HEK293 (cell line): Measurements from ENCODE around the gene ARHGEF28.

ENCODE experiments used
- CTCF ChIA-PET: fragments of 350-600 bp; formaldehyde crosslinking; extraction: SDS; loops from one replicate; lab custom pipeline; 2021; ENCODE audit warnings: antibody characterized with exemption; lab: Yijun Ruan, JAX
- POLR2A ChIA-PET: fragments of 300-600 bp; formaldehyde crosslinking; extraction: SDS; loops from one replicate; lab custom pipeline; 2020; ENCODE audit warnings: antibody characterized with exemption, inconsistent platforms; lab: Yijun Ruan, JAX
- H3K27ac ChIP-seq: fragments of 200-500 bp; sonication (Bioruptor generic); 2 replicates; pipeline ENCODE4 v1.5.1; 2014; ENCODE audit warnings: low read depth, low read length, control low read depth, inconsistent platforms; ENCODE audit errors: extremely low read depth
- H3K36me3 ChIP-seq, 2 experiments: fragments of 200-500 bp in 1 of 2; sonication (Bioruptor generic) in 1 of 2; 1 replicate in 1 of 2; 2 replicates in 1 of 2; pipeline ENCODE4 v1.5.1; 2014 to 2017; ENCODE audit warnings: inconsistent platforms in 2 of 2, low read length in 2 of 2; ENCODE audit not compliant: control insufficient read depth in 2 of 2, insufficient read depth in 1 of 2
- H3K4me1 ChIP-seq: fragments of 200-500 bp; sonication (Bioruptor generic); 2 replicates; pipeline ENCODE4 v1.5.1; 2014; ENCODE audit warnings: mild to moderate bottlenecking, low read length, inconsistent platforms; ENCODE audit not compliant: control insufficient read depth, insufficient read depth
- H3K4me3 ChIP-seq: 2 replicates; pipeline ENCODE4 v1.5.1; 2011; ENCODE audit warnings: low read depth, mild to moderate bottlenecking, control low read depth, low read length, moderate library complexity
- H3K9me3 ChIP-seq: fragments of 200-500 bp; sonication (Bioruptor generic); 2 replicates; pipeline ENCODE4 v1.5.1; 2014; ENCODE audit warnings: low read depth, low read length, inconsistent platforms; ENCODE audit not compliant: control insufficient read depth, insufficient read depth
- CTCF ChIP-seq: fragments of 450-650 bp; formaldehyde crosslinking; IDR thresholded peaks from 2 replicates; pipeline ENCODE4 v1.5.1; 2016; ENCODE audit warnings: missing biosample characterization, missing genetic modification characterization
- EGR2 ChIP-seq: fragments of 450-650 bp; formaldehyde crosslinking; IDR thresholded peaks from 2 replicates; pipeline ENCODE4 v1.5.1; 2016; ENCODE audit warnings: low read depth, missing biosample characterization, missing genetic modification characterization
- KLF1 ChIP-seq: fragments of 450-650 bp; formaldehyde crosslinking; IDR thresholded peaks from 2 replicates; pipeline ENCODE4 v1.5.1; 2016; ENCODE audit warnings: missing biosample characterization, missing genetic modification characterization
- PBX3 ChIP-seq: sonication (generic); formaldehyde crosslinking; IDR thresholded peaks from 2 replicates; pipeline ENCODE4 v1.8.1; 2022; ENCODE audit warnings: mild to moderate bottlenecking, moderate library complexity, missing genetic modification reagents
- ZBTB20 ChIP-seq: fragments of 450-650 bp; formaldehyde crosslinking; IDR thresholded peaks from 2 replicates; pipeline ENCODE4 v1.5.1; 2016; ENCODE audit warnings: missing biosample characterization, missing genetic modification characterization
- ZBTB8A ChIP-seq: fragments of 450-650 bp; formaldehyde crosslinking; IDR thresholded peaks from 2 replicates; pipeline ENCODE4 v1.5.1; 2016; ENCODE audit warnings: missing biosample characterization, missing genetic modification characterization
- ZNF155 ChIP-seq: fragments of 450-650 bp; formaldehyde crosslinking; IDR thresholded peaks from 2 replicates; pipeline ENCODE4 v1.5.1; 2016; ENCODE audit warnings: missing biosample characterization, missing genetic modification characterization
- ZNF19 ChIP-seq: fragments of 450-650 bp; formaldehyde crosslinking; IDR thresholded peaks from 2 replicates; pipeline ENCODE4; 2016; ENCODE audit warnings: missing biosample characterization, missing genetic modification characterization, low read depth
- ZNF280C ChIP-seq: fragments of 450-650 bp; formaldehyde crosslinking; IDR thresholded peaks from 2 replicates; pipeline ENCODE4 v1.5.1; 2016; ENCODE audit warnings: missing biosample characterization, missing genetic modification characterization
- ZNF513 ChIP-seq: fragments of 450-650 bp; IDR thresholded peaks from 2 replicates; pipeline ENCODE4 v1.5.1; 2018; ENCODE audit warnings: missing biosample characterization, missing genetic modification characterization
- ZNF549 ChIP-seq: fragments of 450-650 bp; IDR thresholded peaks from 2 replicates; pipeline ENCODE4 v1.5.1; 2018; ENCODE audit warnings: missing biosample characterization, missing genetic modification characterization, mild to moderate bottlenecking, inconsistent platforms, moderate library complexity
- ZNF571 ChIP-seq: fragments of 450-650 bp; formaldehyde crosslinking; IDR thresholded peaks from 2 replicates; pipeline ENCODE4 v1.5.0; 2017; ENCODE audit warnings: missing biosample characterization, missing genetic modification characterization
- ZNF654 ChIP-seq: fragments of 450-650 bp; formaldehyde crosslinking; IDR thresholded peaks from 2 replicates; pipeline ENCODE4 v1.5.1; 2016; ENCODE audit warnings: low read depth, missing biosample characterization, missing genetic modification characterization
- TF ChIP-seq, protein P1 (sequence below): fragments of 450-650 bp; formaldehyde crosslinking; IDR thresholded peaks from 2 replicates; pipeline ENCODE4 v1.5.1; 2016; ENCODE audit warnings: missing biosample characterization, missing genetic modification characterization
- TF ChIP-seq, protein P2 (sequence below): fragments of 450-650 bp; formaldehyde crosslinking; IDR thresholded peaks from 2 replicates; pipeline ENCODE4 v1.5.1; 2016; ENCODE audit warnings: missing biosample characterization, missing genetic modification characterization

ARHGEF28 gene

DNA sequence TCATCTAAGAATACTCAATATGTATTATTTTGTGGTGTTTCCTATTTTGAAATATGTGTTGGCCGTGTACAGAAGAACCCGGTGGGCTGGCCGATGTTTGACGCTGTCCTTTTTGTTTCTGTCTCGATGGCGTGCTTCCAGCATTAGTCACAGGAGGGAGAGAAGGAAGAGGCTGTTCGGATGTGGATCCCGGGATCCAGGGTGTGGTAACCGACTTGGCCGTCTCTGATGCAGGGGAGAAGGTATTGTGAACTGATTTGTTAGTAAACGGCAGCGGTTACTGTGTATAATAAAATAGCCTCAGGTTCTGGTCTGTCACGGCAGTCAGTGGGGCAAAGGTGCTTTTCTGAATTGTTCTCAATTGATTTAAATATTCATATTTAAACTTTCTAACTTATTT lies 275.0 kb downstream of the ARHGEF28 start (continued):
- TF ChIP-seq ZNF513 (no peak), ZNF155 (tag by site-specific recombination) (no peak), ZNF571 (tag by site-specific recombination) (no peak), ZBTB20 (tag by site-specific recombination) (no peak), PBX3 (CRISPR knock-in tag) (no peak), ZNF549 (tag by site-specific recombination) (no peak), EGR2 (tag by site-specific recombination) (no peak)
- TF ChIP-seq, protein P1, sequence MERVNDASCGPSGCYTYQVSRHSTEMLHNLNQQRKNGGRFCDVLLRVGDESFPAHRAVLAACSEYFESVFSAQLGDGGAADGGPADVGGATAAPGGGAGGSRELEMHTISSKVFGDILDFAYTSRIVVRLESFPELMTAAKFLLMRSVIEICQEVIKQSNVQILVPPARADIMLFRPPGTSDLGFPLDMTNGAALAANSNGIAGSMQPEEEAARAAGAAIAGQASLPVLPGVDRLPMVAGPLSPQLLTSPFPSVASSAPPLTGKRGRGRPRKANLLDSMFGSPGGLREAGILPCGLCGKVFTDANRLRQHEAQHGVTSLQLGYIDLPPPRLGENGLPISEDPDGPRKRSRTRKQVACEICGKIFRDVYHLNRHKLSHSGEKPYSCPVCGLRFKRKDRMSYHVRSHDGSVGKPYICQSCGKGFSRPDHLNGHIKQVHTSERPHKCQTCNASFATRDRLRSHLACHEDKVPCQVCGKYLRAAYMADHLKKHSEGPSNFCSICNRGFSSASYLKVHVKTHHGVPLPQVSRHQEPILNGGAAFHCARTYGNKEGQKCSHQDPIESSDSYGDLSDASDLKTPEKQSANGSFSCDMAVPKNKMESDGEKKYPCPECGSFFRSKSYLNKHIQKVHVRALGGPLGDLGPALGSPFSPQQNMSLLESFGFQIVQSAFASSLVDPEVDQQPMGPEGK (tag by site-specific recombination) = no peak
- TF ChIP-seq, all 188 proteins: peak for 0

DNA sequence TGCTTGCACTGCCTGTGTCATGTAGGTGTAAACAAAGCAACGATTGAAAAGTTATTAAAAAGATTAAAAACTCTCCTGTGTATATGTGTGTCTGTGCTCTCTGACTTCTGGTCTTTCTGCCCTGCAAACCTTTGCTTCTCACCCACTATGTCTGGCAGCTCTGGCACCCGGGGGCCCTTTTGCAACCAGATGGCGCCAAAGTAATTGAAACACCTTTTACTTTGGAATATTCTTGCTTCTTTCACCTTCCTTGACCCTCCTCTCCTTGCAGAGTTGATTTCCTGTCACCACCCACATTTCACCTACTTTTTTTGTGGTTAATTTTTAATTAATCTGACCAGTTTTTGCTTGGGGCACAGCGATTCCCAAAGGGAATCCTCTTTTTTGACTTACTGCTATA lies 275.5 kb downstream of the ARHGEF28 start:
- ChIA-PET POLR2A (no interaction called here), CTCF (interaction anchor here (0.6 to 3.9 kb wide), 21 partner anchors 10 to 843 kb away, joined by 3 to 30 read pairs (median 6); no protein-coding TSS in a partner anchor)
- Histone ChIP-seq H3K4me1 (no peaks in the 10 kb centered on the region), H3K36me3 (peaks cover 0 to 1% of the 10 kb centered on the region in 2 experiments; a peak in 1 of 3 replicates), H3K9me3 (no peaks in the 10 kb centered on the region), H3K4me3 (no peak overlapping the region), H3K27ac (no peak overlapping the region)
- 0 out of 2 replicates have a peak, but pooled peaks have one; percentile 32 for TF ChIP-seq CTCF (tag by site-specific recombination)
- TF ChIP-seq ZNF654 (tag by site-specific recombination) = peak; percentile 36
- TF ChIP-seq ZNF19 (tag by site-specific recombination) = no peak

- no peaks in the 10 kb centered on the region for H3K4me1 ChIP-seq
- H3K9me3 ChIP-seq = no peaks in the 10 kb centered on the region
- no peak overlapping the region for H3K27ac ChIP-seq
- H3K4me3 ChIP-seq = no peak overlapping the region
- ChIA-PET POLR2A (no interaction called here), CTCF (interaction anchor here (0.5 to 3.9 kb wide), 41 partner anchors 9 to 1365 kb away, joined by 3 to 30 read pairs (median 4); no protein-coding TSS in a partner anchor)
- H3K36me3 ChIP-seq = peaks cover 0 to 4% of the 10 kb centered on the region in 2 experiments; a peak in 1 of 3 replicates
- TF ChIP-seq PBX3 (CRISPR knock-in tag) (no peak), KLF1 (tag by site-specific recombination) (no peak), ZNF280C (no peak), ZBTB8A (0 out of 2 replicates have a peak, but pooled peaks have one; percentile 24)
- TF ChIP-seq, protein P2, sequence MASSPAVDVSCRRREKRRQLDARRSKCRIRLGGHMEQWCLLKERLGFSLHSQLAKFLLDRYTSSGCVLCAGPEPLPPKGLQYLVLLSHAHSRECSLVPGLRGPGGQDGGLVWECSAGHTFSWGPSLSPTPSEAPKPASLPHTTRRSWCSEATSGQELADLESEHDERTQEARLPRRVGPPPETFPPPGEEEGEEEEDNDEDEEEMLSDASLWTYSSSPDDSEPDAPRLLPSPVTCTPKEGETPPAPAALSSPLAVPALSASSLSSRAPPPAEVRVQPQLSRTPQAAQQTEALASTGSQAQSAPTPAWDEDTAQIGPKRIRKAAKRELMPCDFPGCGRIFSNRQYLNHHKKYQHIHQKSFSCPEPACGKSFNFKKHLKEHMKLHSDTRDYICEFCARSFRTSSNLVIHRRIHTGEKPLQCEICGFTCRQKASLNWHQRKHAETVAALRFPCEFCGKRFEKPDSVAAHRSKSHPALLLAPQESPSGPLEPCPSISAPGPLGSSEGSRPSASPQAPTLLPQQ = 0 out of 2 replicates have a peak, but pooled peaks have one; percentile 19
These were observed 276.5 kb downstream of the ARHGEF28 start for GRCh38 chr5:73902327-73903051.
